ENCODE measurements around the gene C10orf95. TPM values are rescaled to one million over a fixed set of nuclear protein-coding genes. Genes with fewer than 3 reads are reported as not detected.

Gene C10orf95
- total RNA-seq, 1 donor from 2014 or later, result not detected

DNA sequence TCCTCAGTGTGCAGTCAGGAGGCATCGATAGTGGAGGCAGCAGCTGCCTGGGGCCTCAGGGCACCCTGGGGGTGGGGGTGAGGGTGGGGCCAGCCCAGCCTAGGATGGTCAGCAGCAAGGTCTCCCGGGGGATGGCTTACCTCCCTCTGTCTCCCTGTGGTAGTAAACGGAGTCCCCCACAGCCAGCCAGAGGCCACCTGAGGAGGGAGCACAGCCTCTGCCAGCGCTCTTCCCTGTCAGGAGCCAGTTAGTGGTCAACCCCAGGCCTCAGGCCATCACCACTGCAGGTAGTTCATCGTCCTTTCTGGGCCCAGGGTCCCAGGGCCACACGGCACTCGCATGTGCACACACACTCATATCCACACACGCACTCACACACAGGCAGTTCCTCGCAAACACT, 29.1 kb upstream of the C10orf95 start:
- intact Hi-C loops (cut with micrococcal nuclease), result no loop called here
- no peaks in the 10 kb centered on the region for H3K9me3 ChIP-seq (replicated peaks)
- H3K4me1 ChIP-seq, result peaks cover 19% of the 10 kb centered on the region
- peak overlapping the region; percentile 88 for H3K27ac ChIP-seq (replicated peaks)
- H3K27me3 ChIP-seq (ENCODE audit: low read depth), result no peaks in the 10 kb centered on the region
- no peak overlapping the region for H3K4me3 ChIP-seq
- TF ChIP-seq, protein P1, sequence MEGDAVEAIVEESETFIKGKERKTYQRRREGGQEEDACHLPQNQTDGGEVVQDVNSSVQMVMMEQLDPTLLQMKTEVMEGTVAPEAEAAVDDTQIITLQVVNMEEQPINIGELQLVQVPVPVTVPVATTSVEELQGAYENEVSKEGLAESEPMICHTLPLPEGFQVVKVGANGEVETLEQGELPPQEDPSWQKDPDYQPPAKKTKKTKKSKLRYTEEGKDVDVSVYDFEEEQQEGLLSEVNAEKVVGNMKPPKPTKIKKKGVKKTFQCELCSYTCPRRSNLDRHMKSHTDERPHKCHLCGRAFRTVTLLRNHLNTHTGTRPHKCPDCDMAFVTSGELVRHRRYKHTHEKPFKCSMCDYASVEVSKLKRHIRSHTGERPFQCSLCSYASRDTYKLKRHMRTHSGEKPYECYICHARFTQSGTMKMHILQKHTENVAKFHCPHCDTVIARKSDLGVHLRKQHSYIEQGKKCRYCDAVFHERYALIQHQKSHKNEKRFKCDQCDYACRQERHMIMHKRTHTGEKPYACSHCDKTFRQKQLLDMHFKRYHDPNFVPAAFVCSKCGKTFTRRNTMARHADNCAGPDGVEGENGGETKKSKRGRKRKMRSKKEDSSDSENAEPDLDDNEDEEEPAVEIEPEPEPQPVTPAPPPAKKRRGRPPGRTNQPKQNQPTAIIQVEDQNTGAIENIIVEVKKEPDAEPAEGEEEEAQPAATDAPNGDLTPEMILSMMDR (IDR thresholded peaks at IDR 0.05; ENCODE audit: borderline replicate concordance), result no peak
- H3K36me3 ChIP-seq, result peaks cover 64% of the 10 kb centered on the region
- DNase-seq, result no peak

DNA sequence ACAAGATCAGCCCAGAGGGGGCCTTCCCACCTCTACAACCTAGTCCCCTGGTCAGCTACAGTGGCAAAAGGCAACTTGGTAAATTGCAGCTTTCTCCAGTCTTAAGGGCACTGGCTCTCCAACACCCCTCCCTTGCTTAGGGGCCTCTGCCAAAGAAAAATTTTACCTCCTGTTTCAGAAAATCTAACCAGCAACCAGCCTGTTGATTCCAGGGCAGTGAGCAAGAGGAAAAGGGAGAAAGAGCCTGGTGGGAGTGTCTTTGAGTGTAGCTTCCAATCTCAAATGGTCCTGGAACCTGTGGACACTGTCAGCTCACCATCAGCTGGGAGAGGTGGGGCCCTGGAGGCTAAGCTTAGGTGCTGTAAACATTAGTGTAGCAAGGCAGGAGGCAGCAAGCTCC, 28.3 kb upstream of the C10orf95 start:
- no peaks in the 10 kb centered on the region for H3K9me3 ChIP-seq (replicated peaks)
- intact Hi-C loops (cut with micrococcal nuclease), result loop anchor here (10.0 kb wide), 1 partner anchor 85 kb away; the partner anchor contains the start of gene NFKB2
- H3K27me3 ChIP-seq (ENCODE audit: low read depth), result no peaks in the 10 kb centered on the region
- TF ChIP-seq, protein P1 (IDR thresholded peaks at IDR 0.05; ENCODE audit: borderline replicate concordance), result no peak
- no peak for DNase-seq
- H3K36me3 ChIP-seq, result peaks cover 56% of the 10 kb centered on the region
- H3K27ac ChIP-seq (replicated peaks), result peak overlapping the region; percentile 88
- peaks cover 19% of the 10 kb centered on the region for H3K4me1 ChIP-seq
- no peak overlapping the region for H3K4me3 ChIP-seq

DNA sequence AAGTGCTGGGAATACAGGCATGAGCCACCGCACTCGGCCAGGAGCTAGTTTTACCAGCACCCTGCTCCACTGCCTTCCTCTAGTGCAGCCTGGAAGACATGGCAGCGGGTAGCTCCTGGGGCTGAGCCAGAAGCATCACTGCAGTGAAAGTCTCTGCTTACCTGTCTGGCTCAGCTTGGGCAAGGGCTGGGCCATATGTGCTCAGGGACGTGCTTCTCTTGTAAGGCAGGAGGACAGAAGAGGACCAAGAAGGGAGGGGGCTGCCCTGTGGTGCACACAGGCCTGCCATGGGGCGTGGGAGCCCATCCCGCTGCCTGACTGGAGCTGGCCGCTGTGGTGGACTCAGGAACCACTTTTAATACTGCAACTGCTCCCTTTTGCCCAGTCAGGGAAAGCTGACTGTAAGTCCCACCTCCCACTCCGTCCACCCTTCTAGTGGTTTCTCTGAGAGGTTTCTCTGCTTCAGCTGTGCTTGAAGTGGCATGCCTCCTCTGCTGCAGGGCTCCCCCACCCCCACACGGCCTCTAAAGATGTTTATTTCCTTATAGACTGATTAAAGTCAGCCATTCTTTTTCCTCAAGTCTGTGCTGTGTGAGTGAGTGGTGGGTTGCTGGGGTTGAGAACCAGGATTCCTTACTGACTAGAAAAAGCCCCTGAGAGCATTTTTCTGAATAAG, 25.3 kb upstream of the C10orf95 start:
- H3K27me3 ChIP-seq (ENCODE audit: low read depth), result no peaks in the 10 kb centered on the region
- TF ChIP-seq, protein P1 (IDR thresholded peaks at IDR 0.05; ENCODE audit: borderline replicate concordance), result no peak
- no peak for DNase-seq
- intact Hi-C loops (cut with micrococcal nuclease), result loop anchor here (10.0 kb wide), 1 partner anchor 82 kb away; the partner anchor contains the start of gene NFKB2
- no peaks in the 10 kb centered on the region for H3K9me3 ChIP-seq (replicated peaks)
- H3K36me3 ChIP-seq, result peaks cover 26% of the 10 kb centered on the region
- no peak overlapping the region for H3K27ac ChIP-seq (replicated peaks)
- peaks cover 19% of the 10 kb centered on the region for H3K4me1 ChIP-seq
- no peak overlapping the region for H3K4me3 ChIP-seq

DNA sequence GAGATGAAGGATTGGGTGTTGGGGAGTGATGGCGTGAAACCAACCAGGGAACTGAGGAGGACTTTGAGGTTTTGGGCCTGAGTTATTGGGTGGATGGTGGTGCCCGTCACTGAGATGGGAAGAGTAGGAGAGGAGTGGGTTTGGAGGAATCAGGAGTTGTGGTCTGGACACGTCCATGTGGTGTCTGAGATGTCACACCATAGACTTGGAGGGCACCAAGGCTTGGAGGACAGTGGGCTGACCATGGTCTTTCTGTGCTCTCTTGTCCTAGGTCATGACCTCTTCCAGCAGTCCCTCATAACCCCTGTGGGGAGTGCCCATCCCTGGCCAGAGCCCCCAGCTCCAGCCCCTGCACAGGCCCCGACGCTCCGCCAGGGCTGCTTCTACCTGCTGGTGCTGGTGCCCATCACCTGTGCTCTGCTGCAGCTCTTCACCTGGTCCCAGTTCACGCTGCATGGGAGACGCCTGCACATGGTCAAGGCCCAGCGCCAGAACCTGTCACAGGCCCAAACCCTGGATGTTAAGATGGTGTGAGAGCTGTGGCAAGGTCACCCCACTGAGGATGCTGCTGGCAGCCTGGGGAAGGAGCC, 24.2 kb upstream of the C10orf95 start:
- Histone ChIP-seq H3K27me3 (ENCODE audit: low read depth) (no peaks in the 10 kb centered on the region), H3K4me3 (no peak overlapping the region), H3K4me1 (peaks cover 18% of the 10 kb centered on the region), H3K36me3 (peaks cover 15% of the 10 kb centered on the region), H3K9me3 (replicated peaks) (no peaks in the 10 kb centered on the region), H3K27ac (replicated peaks) (no peak overlapping the region)
- DNase-seq, result no peak
- intact Hi-C loops (cut with micrococcal nuclease), result loop anchor here (10.0 kb wide), 1 partner anchor 81 kb away; the partner anchor contains the start of gene NFKB2
- TF ChIP-seq, protein P1 (IDR thresholded peaks at IDR 0.05; ENCODE audit: borderline replicate concordance), result no peak

DNA sequence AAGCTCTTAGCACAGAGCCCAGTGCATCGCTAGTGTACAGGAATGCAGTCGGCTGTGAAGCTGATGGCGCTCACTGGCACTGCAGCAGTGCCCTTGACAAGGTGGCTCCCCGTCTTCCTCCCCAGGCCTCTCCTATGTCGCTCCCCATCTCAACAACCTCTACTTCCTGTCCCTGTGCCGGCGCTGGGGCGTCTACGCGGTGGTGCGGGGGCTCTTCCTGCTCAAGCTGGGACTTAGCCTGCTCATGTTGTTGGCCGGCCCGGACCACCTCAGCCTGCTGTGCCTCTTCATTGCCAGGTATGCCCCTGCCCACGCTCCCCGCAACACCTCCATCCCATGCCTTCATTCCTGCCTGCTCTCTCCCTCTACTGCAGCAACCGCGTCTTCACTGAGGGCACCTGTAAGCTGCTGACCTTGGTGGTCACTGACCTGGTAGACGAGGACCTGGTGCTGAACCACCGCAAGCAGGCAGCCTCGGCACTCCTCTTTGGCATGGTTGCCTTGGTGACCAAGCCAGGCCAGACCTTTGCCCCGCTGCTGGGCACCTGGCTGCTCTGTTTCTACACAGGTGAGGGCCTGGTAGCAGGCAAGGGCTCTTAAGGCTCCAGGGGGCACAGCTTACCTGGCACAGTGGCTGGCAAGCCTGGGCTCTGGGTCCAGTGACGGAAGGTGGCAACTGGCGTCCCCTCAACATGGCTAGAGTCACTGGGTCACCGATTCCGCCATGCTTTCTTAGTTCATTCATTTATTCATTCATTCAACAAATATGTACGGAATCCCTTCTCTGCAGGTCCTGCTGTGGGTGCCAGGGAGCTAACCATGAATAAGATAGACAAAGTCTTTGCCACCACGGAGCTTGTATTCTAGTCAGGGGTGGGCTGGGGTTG, 22.3 kb upstream of the C10orf95 start:
- intact Hi-C loops (cut with micrococcal nuclease), result loop anchor here (10.0 kb wide), 1 partner anchor 79 kb away; the partner anchor contains the start of gene NFKB2
- no peak for DNase-seq

More for the DNA sequence above, 22.3 kb upstream of the C10orf95 start:
- TF ChIP-seq, protein P1 (IDR thresholded peaks at IDR 0.05; ENCODE audit: borderline replicate concordance), result no peak
- Histone ChIP-seq H3K9me3 (replicated peaks) (no peaks in the 10 kb centered on the region), H3K36me3 (no peaks in the 10 kb centered on the region), H3K4me1 (peaks cover 1% of the 10 kb centered on the region), H3K27me3 (ENCODE audit: low read depth) (no peaks in the 10 kb centered on the region), H3K4me3 (no peak overlapping the region), H3K27ac (replicated peaks) (no peak overlapping the region)
